Measurements from ENCODE around the gene CDKN2B-AS1.

- TF ChIP-seq POLR2A (IDR thresholded peaks at IDR 0.05) (no peak), CTCF (IDR thresholded peaks at IDR 0.05 in 8 of 11, conservative IDR thresholded peaks at IDR 0.05 in 3 of 11) (no peak)
Measured at GRCh38 chr9:22154064-22154463, 159.5 kb downstream of the CDKN2B-AS1 start.
